NCI-H1048 (cell line): ENCODE results near the gene SLC2A9.

Experiments
- DNase-seq: peaks from one replicate; lab custom pipeline; 2025; lab: John Stamatoyannopoulos, UW

Gene SLC2A9

DNA sequence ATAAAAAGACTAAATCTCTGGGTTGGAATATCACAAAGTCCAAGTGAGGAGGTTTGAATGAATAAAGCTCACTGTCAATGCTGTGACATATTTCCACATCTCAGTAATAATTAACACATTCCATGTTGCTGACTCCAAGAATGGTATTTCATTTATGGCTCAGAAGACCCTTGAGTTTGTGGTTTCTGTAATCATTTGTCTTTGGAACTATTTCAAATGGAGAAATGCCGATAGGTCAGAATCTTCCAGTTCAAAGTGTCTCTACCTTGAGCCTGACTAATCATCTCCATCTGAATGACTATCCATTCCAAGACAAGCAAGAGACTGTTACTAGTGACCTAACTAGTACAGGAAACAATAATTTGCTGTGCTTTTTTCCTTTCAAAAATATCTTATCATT, 24.2 kb upstream of the SLC2A9 start:
- no peak for DNase-seq

DNA sequence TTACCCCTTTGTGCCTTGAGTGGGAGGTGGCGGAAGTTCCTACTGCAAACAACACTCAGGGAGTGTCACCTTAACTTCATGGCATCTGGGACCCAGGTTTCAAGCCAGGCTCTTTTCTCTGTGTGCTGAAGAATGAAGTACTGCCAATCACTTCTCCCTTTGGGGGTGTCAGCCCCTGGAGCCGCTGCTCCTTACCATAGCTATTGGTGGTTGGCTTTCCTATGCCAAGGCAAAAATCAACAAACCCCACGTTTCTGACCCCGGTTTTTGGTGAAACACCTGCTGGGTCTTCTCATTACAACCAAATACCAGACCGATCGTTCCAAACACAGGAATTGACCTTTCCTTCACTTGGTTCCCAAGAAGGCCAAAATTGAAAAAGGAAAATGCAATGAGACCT, 19.7 kb upstream of the SLC2A9 start:
- no peak for DNase-seq

DNA sequence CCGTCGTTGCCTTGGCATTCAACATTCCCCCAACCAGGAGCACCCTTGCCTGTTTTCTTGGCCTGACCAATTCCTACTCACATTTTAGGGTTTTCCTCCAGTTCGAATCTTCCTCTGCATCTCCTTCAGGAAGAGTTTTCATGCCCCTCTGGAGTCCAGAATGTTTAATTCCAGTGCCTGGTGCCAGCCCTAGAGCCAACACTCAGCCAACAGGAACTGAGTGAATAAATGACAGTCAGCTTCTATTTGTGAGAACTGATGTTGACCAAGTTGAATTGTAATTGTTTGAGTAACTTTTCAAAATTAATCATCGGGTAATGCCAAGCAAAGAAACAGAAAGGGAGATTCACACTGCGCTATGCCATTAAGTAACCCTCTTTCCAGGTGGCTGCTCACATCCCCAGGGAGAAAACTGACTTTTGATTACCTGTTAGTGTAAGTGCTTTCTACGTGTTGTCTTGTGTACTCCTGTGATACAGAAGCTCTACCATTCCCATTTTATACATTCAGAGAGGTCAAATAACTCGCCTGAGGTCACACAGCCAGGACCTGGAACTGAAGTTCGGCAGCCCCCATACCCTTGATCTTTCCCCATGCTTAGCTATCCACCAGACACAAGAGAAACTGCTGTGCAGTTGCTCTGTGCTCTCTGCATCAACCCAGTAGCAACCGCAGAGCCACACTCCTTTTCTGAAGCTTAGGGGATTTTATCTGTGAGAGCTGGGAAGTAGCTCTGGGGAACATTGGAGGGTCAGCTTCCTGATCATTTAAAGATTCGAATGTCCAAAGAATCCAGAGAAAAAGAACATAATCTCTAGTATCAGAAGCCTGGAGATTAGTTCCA, 19.0 kb upstream of the SLC2A9 start:
- no peak for DNase-seq

DNA sequence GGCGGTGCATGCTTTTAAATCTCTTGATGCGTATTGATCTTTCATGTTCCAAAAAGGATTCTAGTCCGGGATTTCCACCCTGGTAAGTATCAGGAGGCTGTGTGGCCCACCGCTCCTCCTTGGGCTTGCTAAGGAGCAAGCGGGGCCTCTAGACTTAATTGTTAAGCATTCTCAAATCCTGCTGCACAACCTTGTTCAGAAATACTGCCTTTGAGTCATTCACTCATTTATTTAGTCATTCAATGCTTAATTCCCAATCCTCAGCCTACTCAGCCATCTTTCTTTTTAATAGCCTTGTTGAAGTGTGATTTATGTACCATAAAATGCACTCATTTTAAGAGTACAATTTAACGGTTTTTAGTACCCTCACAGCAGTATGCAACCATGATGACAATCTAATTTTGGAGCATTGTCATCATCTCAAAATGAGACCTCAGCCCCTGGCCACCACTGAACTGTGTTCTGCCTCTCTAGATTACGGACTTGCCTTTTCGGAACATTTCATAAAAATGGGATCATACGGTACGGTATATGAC, 15.6 kb upstream of the SLC2A9 start:
- DNase-seq = no peak

DNA sequence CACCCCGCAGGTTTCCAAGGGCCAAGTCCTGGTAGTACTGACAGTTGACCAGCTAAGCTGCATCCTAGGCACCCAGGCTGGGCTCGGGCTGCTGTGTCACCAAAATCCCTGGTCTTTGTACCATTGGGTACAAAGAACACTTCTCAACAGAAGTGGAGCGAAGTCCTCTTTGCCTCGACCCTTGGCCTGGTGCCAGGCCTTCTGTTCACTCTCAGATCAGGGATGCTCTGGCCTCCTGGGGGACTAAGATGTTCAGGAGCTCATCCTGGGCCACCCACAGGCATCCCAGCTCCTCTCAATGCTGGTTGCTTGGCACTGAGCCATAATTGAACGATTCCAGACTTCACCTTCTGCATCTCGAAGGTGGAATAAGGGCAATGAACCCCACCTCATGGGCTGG, 13.8 kb upstream of the SLC2A9 start:
- no peak for DNase-seq

DNA sequence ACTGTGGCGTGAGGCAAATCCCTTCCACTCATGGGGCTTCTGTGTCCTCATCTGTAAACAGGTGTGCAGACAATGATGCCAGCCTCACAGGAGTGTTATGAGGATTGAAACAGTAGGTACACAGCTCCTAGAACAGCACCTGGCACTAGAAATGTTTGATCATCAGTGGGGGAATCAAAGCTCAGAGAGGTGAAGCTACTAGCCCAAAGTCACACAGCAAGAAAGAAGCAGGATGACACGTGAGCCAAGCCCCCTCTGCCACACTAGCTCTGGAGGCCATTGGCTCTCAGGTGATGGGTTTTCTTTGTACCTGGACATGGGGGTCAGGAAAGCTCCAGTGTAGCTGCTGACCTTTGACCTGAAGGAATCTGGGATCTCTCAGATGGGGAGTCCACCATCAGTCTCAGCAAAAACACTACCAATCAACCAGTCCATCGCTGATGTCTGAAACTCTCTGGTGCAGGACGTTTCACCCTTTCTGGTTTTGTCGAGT, 13.4 kb upstream of the SLC2A9 start:
- DNase-seq = no peak

DNA sequence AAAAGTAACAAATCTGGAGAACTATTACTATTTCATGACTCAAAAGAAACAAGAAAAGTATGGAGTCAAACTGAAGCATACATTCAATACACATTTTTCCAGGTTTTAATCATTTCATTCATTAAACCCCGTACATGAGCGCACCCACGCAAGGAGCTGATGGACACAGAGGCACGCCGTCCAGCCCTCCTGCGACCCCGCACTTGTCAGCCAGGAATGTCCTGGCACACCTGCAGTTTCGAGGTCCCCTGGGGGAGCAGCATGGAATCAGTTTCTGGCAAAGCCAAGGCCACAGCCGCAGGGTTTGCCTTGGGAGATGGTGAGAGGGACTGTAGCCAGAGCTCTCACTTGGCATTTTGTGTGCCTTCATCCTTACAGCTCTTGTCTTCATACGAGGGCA, 12.8 kb upstream of the SLC2A9 start:
- no peak for DNase-seq

DNA sequence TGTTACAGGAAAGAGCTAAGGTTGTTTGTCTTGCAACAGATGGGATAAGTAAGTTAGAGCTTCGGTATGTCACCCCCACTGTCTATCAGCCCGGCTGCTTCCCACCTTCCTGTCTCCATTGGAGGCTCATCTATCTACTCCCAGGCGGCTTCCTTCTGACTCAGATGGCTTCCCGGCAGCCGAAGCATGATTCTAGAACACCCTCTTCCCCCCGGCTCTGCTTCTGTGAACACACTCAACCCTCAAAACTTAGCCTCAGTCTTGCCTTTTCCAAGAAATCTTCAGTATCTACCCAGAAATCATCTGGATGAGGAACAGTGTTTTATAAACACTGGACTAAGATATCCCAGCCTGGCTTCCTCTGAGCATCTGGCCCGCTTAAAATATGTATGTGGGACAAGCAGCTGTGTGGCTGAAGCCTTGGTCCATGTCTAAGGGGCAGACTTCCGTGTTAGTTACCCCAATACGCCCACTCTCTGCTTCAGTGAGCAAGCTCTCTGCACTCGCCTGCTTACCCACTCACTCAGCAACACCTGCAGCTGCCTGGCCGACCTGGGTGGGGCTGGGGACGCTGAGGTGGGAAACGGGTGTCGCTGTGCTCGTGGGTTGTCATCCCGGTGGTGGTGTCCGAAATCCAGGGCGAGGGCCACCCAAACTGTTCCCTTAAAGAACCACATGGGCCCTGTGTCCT, 12.0 kb upstream of the SLC2A9 start:
- no peak for DNase-seq

DNA sequence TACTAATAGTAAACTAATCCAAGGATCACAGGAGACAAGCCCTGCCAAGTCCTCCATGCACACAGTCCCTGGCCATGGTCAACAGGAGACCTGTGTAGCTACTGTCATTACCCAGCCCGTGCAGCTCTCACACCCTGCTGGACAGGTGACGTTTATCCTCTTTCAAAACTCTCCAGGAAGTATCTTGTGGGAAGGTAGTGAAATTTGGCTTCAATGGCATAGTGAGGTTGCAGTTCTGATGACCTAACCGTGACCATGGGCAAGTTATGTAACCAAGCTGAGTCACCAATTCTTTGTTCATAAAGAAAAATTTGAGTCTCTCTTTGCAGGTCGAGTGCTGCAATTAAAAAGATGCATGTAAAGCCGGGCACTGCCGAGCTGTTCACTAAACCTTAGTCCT, 11.3 kb upstream of the SLC2A9 start:
- no peak for DNase-seq

DNA sequence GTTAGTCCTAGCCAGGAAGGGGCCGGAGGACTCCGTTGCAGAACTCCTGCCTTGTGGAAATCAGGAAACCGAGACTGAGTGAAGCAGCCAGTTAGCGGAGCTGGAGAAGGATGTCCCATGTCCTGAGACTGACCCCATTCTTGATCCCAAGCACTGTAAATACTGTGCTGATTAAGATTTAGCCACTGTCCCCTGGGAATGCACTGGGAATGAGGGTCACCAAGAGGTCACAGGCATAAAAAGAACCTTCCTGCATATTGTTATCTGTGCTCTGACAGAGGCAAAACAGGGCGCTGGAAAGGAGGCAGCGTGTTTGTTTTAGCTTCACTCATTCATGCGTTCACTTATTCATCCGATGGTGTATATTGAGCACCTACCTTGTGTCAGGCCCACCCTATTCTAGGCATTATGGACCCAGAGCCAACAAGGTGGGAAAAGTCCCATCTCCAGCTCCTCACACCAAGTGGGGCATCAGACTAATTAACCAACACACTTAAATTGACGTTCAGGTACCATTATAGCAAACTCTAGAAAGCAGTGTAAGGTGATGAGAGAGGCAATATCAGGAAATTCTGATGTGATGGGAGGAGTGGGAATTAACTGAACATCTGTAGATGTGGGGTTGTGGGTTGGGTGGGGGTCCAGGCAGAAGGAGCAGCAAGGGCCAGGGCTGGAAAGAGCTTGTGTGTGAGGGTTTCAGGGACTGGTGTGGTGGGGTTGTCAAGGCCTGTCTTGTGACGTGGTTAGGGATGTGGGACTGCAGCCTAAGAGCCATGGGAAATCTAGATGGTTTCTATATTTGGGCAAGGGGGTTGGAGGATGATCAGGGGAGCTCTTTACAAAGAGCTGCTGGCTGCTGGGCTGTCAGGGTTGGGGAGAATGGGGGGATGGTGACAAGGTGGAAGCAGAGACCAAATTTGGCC, 10.6 kb upstream of the SLC2A9 start:
- DNase-seq = no peak

DNA sequence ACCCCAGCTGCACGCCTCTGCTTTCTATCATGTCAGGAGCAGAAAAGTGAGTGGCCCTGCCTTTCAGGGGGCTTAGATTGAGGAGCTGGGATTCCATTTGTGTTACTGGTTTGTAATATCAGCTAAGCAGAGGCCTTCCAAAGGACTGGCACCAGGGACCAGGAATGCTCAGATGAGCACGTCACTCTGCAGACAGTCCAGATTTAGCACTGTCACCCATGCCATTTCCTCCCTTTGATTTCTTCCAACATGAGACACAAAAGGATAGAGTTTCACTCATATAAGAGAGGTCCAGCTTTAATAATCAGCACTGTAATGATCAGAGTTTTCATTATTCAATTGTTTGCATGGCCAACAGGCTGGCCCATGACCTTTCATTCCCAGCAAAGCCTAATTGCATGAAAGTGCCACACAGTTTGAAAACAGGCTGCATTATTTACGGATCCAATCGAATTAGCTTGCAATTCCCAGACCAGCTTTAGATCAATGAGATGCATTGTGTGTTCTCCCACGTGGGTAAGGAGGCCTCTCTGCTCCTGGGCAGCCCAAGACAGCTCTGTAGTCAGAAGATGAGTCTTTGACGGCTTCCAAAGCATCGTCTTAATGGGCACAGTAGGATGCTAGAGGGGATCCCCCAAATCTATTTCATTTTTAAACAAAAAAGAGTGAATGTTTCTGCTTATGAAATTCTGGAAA, 9.8 kb upstream of the SLC2A9 start:
- DNase-seq = no peak

DNA sequence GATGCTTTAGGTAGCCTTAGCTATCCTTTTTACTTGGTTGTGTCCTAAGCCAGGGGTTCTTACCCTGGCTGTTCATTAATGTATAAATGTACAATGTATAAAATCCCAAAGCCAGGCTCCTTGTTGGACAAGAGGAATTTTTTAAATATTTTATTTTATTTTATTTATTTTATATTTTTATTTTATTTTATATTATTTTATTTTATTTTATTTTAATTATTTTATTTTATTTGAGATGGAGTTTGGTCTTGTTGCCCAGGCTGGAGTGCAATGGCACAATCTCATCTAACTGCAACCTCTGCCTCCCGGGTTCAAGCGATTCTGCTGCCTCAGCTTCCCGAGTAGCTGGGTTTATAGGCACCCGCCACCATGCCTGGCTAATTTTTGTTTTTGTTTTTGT, 8.1 kb upstream of the SLC2A9 start:
- DNase-seq = no peak

DNA sequence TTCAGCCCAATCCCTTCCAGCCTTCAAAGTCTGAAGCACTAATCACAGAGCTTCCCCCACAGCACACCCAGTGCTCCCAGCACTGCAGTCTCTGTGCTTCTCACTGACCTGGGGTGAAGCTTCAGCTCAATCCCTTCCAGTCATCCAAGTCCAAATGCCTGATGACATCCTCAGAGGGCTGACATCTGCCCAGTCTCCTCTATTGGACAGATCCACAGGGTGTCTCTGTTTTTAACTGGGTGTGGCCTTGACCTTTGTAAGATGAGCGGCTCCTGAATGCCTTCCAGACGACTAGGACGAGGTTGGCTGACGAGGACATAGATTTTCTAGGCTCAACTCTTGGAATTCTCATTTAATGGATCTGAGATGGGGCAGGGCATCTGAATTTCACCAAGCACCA, 7.6 kb upstream of the SLC2A9 start:
- no peak for DNase-seq

DNA sequence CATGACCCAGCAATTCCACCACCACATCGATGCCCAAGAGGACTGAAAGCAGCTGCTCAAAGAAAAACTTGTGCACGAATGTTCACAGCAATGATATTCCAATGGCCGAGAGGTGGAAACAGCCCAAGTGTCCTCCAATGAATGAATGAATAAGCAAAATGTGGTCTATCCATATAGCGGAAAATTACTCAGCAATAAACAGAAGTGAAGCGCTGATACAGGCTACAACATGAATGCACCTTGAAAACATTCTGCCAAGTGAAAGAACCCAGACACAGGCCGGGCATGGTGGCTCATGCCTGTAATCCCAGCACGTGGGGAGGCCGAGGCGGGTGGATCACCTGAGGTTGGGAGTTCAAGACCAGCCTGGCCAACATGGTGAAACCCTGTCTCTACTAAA, 5.2 kb upstream of the SLC2A9 start:
- DNase-seq = no peak

DNA sequence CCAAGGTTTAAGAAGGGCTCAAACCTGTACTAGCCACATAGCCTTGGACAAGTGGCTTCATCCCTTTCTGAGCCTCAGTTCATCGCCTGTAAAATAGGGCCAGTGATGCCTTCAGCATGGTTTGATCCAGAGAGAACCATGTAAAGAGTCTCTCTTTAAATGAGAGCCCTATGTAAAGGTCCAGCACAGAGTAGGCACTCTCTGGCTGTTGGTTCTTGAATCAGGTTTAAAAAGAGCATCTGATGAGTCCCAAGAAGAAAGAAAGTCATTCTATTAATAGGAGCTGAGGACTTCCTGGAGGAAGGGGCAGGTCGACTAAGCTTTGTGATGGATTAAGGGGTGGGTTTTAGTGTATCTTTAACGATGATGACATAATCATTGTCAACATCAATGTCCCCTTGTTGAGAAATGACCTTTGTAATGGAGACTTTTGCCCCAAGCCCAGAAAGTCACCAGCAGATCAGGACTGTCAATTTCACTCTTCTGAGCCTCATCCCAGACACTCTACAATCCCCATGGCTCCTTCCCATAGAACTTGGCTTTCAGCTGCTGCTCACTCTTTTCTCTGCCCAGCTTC, 4.0 kb upstream of the SLC2A9 start:
- no peak for DNase-seq

DNA sequence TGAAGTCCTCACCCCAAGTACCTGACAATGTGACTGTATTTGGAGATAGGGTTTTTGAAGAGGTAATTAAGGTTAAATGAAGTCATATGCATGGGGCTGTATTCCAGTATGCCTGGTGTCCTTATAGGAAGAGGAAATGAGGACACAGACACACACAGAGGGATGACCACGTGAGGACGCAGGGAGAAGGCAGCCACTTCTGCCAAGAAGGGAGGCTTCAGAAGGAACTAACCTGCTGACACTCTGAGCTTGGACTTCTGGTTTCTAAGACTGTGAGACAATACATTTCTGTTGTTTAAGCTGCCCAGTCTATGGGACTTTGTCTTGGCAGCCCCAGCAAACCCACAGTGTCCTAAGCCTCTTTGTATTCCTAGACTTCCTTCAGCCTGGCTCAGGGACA, 3.0 kb upstream of the SLC2A9 start:
- DNase-seq = no peak

DNA sequence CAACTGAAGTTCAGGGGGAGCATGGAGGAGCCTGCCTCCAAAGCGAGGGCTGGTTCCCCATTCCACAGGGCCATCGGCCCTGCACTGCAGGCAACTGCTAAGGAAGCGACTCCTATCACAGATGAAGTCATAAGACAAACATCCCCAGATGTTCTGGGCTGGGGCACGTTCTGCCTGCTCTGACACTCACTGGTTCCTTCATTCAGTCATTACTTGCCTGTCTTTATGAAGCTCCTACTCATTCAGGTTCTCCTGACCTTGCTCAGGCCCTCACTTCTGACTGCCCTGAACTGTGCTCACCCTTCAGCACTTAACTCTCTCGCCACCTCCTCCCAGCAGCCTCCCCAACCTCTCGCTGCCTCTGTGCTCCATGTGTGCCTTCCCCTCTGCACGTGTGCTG, 2.5 kb upstream of the SLC2A9 start:
- no peak for DNase-seq

DNA sequence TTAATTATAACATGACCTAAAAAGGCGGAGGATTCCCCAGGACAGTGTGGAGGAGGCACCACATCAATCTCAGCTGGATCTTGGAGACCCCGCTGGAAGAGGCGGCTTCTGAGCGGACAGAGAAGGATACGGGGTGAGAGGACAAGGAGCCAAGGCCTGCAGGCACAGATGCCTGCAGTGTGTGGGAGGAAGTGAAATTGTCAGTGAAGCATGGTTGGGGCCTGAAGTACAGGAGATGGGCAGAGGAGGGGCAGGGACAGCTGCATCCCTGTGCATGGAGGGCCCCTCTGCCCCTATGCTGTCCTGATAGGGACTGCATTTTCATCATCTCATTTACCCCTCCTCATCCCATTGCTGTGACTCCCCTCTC, 1.7 kb upstream of the SLC2A9 start:
- no peak for DNase-seq

DNA sequence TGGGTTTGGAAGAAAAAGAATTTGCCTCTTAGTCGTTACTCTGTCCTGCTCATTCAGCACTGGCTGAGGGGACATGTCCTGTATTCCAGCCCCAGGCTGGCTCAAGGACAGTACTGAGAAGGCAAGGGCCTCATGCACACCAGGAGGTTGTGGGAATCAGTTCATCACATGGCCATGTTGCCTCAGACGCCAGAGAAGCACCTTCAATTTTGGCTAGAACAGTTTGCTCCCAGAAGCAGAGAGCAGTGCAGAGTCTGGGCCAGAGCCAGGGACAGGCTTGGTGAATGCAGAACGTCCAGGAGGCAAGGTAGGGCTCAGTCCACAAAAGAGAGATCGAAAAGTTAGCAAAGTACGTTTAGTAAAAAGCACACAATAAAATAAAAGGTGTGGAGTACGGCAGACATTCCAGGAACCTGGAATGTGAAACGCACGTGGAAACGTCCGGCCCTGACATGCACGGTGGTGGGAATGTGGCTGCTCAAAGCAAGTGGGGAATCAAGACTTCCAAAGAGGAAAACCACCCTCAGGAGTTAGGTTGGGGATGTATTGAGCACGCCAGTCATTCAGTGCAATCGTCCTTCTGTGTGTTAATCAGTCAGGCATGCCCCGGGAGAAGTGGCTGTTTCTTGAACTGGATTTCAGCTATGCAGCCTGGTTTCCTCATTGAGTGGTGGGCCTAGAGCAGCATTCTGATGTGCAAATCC, 1.2 kb upstream of the SLC2A9 start:
- DNase-seq = no peak

DNA sequence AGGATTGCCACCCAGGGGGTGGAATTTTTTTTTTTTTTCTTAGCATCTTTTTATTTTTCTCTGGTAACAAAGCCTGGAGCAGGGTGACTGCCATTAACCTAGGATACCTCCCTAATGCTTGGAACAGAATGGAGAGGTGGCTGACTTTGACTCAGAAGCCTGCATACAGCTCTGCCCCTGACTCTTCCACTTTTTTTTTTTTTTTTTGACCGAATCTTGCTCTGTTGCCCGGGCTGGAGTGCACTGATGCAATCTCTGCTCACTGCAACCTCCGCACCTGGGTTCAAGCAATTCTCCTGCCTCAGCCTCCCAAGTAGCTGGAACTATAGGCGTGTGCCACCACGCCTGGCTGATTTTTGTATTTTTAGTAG, 341 bp upstream of the SLC2A9 start:
- DNase-seq = no peak

DNA sequence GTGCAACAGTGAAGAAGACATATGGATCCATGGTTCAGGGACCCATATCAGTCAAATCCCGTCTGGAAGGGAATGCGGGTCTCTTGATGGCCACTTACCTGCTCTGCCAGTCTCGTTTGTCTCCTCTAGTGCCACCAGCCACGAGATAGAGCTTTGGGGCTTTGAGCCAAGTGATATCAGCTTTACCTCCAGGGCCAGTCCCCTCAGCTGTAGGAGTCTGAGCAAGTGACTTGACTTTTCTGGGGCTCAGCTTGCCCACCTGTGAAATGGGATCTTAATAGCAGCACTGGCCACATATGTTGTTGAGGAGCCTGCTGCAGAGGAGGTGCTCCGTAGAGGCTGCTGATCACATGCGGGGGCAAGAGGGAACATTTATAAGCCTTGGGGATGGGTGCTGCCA, 1.2 kb downstream of the SLC2A9 start:
- no peak for DNase-seq
